HEK293 (cell line): Measurements from ENCODE around the gene CSNK1A1.

Experiments
- CTCF ChIA-PET: fragments of 350-600 bp; formaldehyde crosslinking; extraction: SDS; loops from one replicate; lab custom pipeline; 2021; ENCODE audit warnings: antibody characterized with exemption; lab: Yijun Ruan, JAX
- POLR2A ChIA-PET: fragments of 300-600 bp; formaldehyde crosslinking; extraction: SDS; loops from one replicate; lab custom pipeline; 2020; ENCODE audit warnings: antibody characterized with exemption, inconsistent platforms; lab: Yijun Ruan, JAX
- H3K27ac ChIP-seq: fragments of 200-500 bp; sonication (Bioruptor generic); 2 replicates; pipeline ENCODE4 v1.5.1; 2014; ENCODE audit warnings: low read depth, low read length, control low read depth, inconsistent platforms; ENCODE audit errors: extremely low read depth
- H3K36me3 ChIP-seq, 2 experiments: fragments of 200-500 bp in 1 of 2; sonication (Bioruptor generic) in 1 of 2; 1 replicate in 1 of 2; 2 replicates in 1 of 2; pipeline ENCODE4 v1.5.1; 2014 to 2017; ENCODE audit warnings: inconsistent platforms in 2 of 2, low read length in 2 of 2; ENCODE audit not compliant: control insufficient read depth in 2 of 2, insufficient read depth in 1 of 2
- H3K4me1 ChIP-seq: fragments of 200-500 bp; sonication (Bioruptor generic); 2 replicates; pipeline ENCODE4 v1.5.1; 2014; ENCODE audit warnings: mild to moderate bottlenecking, low read length, inconsistent platforms; ENCODE audit not compliant: control insufficient read depth, insufficient read depth
- H3K4me3 ChIP-seq: 2 replicates; pipeline ENCODE4 v1.5.1; 2011; ENCODE audit warnings: low read depth, mild to moderate bottlenecking, control low read depth, low read length, moderate library complexity
- H3K9me3 ChIP-seq: fragments of 200-500 bp; sonication (Bioruptor generic); 2 replicates; pipeline ENCODE4 v1.5.1; 2014; ENCODE audit warnings: low read depth, low read length, inconsistent platforms; ENCODE audit not compliant: control insufficient read depth, insufficient read depth
- EGR2 ChIP-seq: fragments of 450-650 bp; formaldehyde crosslinking; IDR thresholded peaks from 2 replicates; pipeline ENCODE4 v1.5.1; 2016; ENCODE audit warnings: low read depth, missing biosample characterization, missing genetic modification characterization
- IKZF3 ChIP-seq: fragments of 450-650 bp; IDR thresholded peaks from 2 replicates; pipeline ENCODE4 v1.5.0; 2018; ENCODE audit warnings: missing biosample characterization, mild to moderate bottlenecking, missing genetic modification characterization, moderate library complexity
- KLF1 ChIP-seq: fragments of 450-650 bp; formaldehyde crosslinking; IDR thresholded peaks from 2 replicates; pipeline ENCODE4 v1.5.1; 2016; ENCODE audit warnings: missing biosample characterization, missing genetic modification characterization
- MYNN ChIP-seq: fragments of 450-650 bp; formaldehyde crosslinking; IDR thresholded peaks from 2 replicates; pipeline ENCODE4 v1.5.1; 2016; ENCODE audit warnings: missing biosample characterization, missing genetic modification characterization, borderline replicate concordance
- OSR2 ChIP-seq: fragments of 450-650 bp; formaldehyde crosslinking; IDR thresholded peaks from 2 replicates; pipeline ENCODE4 v1.5.1; 2016; ENCODE audit warnings: missing biosample characterization, missing genetic modification characterization
- SCRT2 ChIP-seq: fragments of 450-650 bp; formaldehyde crosslinking; IDR thresholded peaks from 2 replicates; pipeline ENCODE4 v1.5.1; 2016; ENCODE audit warnings: missing biosample characterization, missing genetic modification characterization
- SP2 ChIP-seq: fragments of 450-650 bp; formaldehyde crosslinking; IDR thresholded peaks from 2 replicates; pipeline ENCODE4 v1.5.1; 2016; ENCODE audit warnings: missing biosample characterization, missing genetic modification characterization
- ZBTB48 ChIP-seq: fragments of 450-650 bp; formaldehyde crosslinking; IDR thresholded peaks from 2 replicates; pipeline ENCODE4 v1.5.1; 2016; ENCODE audit warnings: missing biosample characterization, missing genetic modification characterization
- ZEB2 ChIP-seq: fragments of 450-650 bp; formaldehyde crosslinking; IDR thresholded peaks from 2 replicates; pipeline ENCODE4 v1.5.1; 2016; ENCODE audit warnings: missing biosample characterization, missing genetic modification characterization
- ZFP69B ChIP-seq: fragments of 450-650 bp; formaldehyde crosslinking; IDR thresholded peaks from 2 replicates; pipeline ENCODE4 v1.5.1; 2016; ENCODE audit warnings: missing biosample characterization, missing genetic modification characterization
- ZNF214 ChIP-seq: fragments of 450-650 bp; formaldehyde crosslinking; IDR thresholded peaks from 2 replicates; pipeline ENCODE4 v1.5.1; 2017; ENCODE audit warnings: missing biosample characterization, mild to moderate bottlenecking, missing genetic modification characterization, borderline replicate concordance
- ZNF223 ChIP-seq: fragments of 450-650 bp; formaldehyde crosslinking; IDR thresholded peaks from 2 replicates; pipeline ENCODE4 v1.5.1; 2016; ENCODE audit warnings: missing biosample characterization, missing genetic modification characterization
- ZNF335 ChIP-seq: fragments of 450-650 bp; formaldehyde crosslinking; conservative IDR thresholded peaks from 2 replicates; pipeline ENCODE4 v1.5.1; 2016; ENCODE audit warnings: missing biosample characterization, missing genetic modification characterization
- ZNF350 ChIP-seq: fragments of 450-650 bp; formaldehyde crosslinking; IDR thresholded peaks from 2 replicates; pipeline ENCODE4 v1.5.0; 2017; ENCODE audit warnings: missing biosample characterization, mild to moderate bottlenecking, missing genetic modification characterization
- ZNF394 ChIP-seq: fragments of 450-650 bp; formaldehyde crosslinking; IDR thresholded peaks from 2 replicates; pipeline ENCODE4 v1.5.1; 2016; ENCODE audit warnings: missing biosample characterization, missing genetic modification characterization, mild to moderate bottlenecking, moderate library complexity, borderline replicate concordance
- ZNF416 ChIP-seq: fragments of 450-650 bp; formaldehyde crosslinking; IDR thresholded peaks from 2 replicates; pipeline ENCODE4 v1.5.1; 2016; ENCODE audit warnings: missing biosample characterization, missing genetic modification characterization
- ZNF423 ChIP-seq: fragments of 450-650 bp; formaldehyde crosslinking; IDR thresholded peaks from 2 replicates; pipeline ENCODE4 v1.5.1; 2016; ENCODE audit warnings: missing biosample characterization, missing genetic modification characterization
- ZNF514 ChIP-seq: fragments of 450-650 bp; formaldehyde crosslinking; IDR thresholded peaks from 2 replicates; pipeline ENCODE4 v1.5.1; 2016; ENCODE audit warnings: missing biosample characterization, missing genetic modification characterization
- ZNF626 ChIP-seq: fragments of 450-650 bp; sonication (Bioruptor Pico); formaldehyde crosslinking; IDR thresholded peaks from 2 replicates; pipeline ENCODE4 v1.5.1; 2018; ENCODE audit warnings: missing biosample characterization, missing genetic modification characterization, inconsistent platforms
- ZNF629 ChIP-seq: fragments of 450-650 bp; formaldehyde crosslinking; IDR thresholded peaks from 2 replicates; pipeline ENCODE4 v1.5.1; 2017; ENCODE audit warnings: missing biosample characterization, missing genetic modification characterization
- ZSCAN16 ChIP-seq: fragments of 450-650 bp; formaldehyde crosslinking; IDR thresholded peaks from 2 replicates; pipeline ENCODE4 v1.5.1; 2016; ENCODE audit warnings: missing biosample characterization, missing genetic modification characterization
- TF ChIP-seq, protein P1 (sequence below): fragments of 450-650 bp; formaldehyde crosslinking; IDR thresholded peaks from 2 replicates; pipeline ENCODE4 v1.5.1; 2017; ENCODE audit warnings: missing biosample characterization, missing genetic modification characterization
- TF ChIP-seq, protein P2 (sequence below): fragments of 450-650 bp; formaldehyde crosslinking; IDR thresholded peaks from 2 replicates; pipeline ENCODE4 v1.5.1; 2016; ENCODE audit warnings: missing biosample characterization, missing genetic modification characterization
- TF ChIP-seq, protein P3 (sequence below): fragments of 450-650 bp; formaldehyde crosslinking; IDR thresholded peaks from 2 replicates; pipeline ENCODE4 v1.5.1; 2017; ENCODE audit warnings: missing biosample characterization, missing genetic modification characterization
- TF ChIP-seq, protein P4 (sequence below): fragments of 450-650 bp; formaldehyde crosslinking; IDR thresholded peaks from 2 replicates; pipeline ENCODE4 v1.5.1; 2016; ENCODE audit warnings: missing biosample characterization, missing genetic modification characterization

Gene CSNK1A1

DNA sequence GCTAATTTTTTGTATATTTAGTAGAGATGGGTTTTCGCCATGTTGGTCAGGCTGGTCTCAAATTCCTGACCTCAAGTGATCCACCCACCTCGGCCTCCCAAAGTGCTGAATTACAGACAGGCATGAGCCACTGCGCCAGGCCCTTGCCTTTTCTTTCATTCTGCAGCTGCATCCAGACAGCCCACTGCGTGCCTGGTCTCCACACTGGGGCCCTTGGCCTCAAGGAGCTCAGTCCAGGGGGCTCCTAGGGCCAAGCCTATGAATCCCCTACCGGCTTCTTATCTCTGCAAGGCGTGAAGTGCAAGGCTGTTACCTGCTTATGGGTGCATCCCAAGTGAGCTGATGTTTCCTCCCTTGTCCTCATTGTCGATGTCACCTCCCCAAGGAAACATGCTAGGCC lies 78.8 kb downstream of the CSNK1A1 start:
- no peak overlapping the region for H3K4me3 ChIP-seq
- H3K27ac ChIP-seq: no peak overlapping the region
- ChIA-PET POLR2A (interaction anchor here (1.0 kb wide), 1 partner anchor 71 kb away, joined by 4 read pairs; no protein-coding TSS in a partner anchor), CTCF (interaction anchor here (0.6 to 1.0 kb wide), 3 partner anchors 37 to 69 kb away, joined by 3 to 4 read pairs (median 4); no protein-coding TSS in a partner anchor)
- H3K36me3 ChIP-seq: no peaks in the 10 kb centered on the region
- H3K4me1 ChIP-seq: 0 out of 2 replicates have a peak, but pooled peaks cover 3% of the 10 kb centered on the region
- H3K9me3 ChIP-seq: no peaks in the 10 kb centered on the region
- TF ChIP-seq SP2 (tag by site-specific recombination) (no peak), EGR2 (no peak), ZBTB48 (no peak), ZNF350 (tag by site-specific recombination) (no peak), ZNF514 (tag by site-specific recombination) (no peak), ZNF423 (tag by site-specific recombination) (no peak), OSR2 (tag by site-specific recombination) (no peak), ZSCAN16 (tag by site-specific recombination) (no peak), MYNN (no peak), SCRT2 (tag by site-specific recombination) (no peak)

DNA sequence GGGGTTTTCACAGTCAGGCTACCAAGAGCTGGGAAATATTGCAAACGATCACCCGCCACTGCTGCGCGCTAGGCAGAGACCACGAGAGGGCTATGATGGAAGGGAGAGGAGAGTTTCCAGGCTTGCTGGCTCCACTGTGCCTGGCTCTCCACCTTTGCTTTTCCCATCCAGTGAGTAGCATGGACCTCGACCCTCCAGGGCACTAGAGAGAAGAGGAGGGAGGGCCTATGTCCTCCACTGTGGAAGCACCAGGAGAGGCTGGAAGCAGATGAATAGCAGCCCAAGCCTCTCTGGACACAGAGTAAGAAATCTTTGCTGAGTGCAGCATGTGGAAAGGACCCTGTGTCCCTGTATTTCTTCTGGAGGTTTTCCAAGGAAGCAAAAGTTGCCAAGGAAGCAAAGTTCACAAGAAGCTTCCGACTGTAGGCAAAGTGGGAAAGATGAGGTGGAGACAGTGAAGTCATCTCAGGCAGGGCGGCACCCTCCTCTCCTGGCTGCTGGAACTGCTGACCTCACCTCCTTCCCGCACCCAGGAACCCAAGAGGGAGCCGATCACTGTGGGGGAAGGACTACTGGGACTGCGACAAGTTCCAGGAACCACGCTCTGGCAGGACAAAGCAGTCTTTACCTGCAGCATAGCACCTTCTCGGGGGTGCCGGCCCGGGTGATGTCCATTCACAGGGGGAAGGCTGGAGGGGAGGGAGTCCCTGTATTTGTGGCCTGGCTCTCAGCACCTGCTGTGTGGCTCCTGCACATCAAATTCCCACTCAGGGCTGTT lies 79.6 kb downstream of the CSNK1A1 start:
- no peaks in the 10 kb centered on the region for H3K9me3 ChIP-seq
- TF ChIP-seq ZNF416 (tag by site-specific recombination) (no peak), ZNF629 (tag by site-specific recombination) (peak; percentile 61; the same call in 1 of the 2 replicates), ZNF626 (tag by site-specific recombination) (no peak), ZNF223 (tag by site-specific recombination) (peak; percentile 34; the same call in 1 of the 2 replicates), ZEB2 (tag by site-specific recombination) (0 out of 2 replicates have a peak, but pooled peaks have one; percentile 17), SCRT2 (tag by site-specific recombination) (peak; percentile 89), ZNF394 (tag by site-specific recombination) (no peak), IKZF3 (0 out of 2 replicates have a peak, but pooled peaks have one; percentile 44), KLF1 (peak; percentile 63; the same call in 1 of the 2 replicates), ZNF335 (no peak), ZFP69B (no peak), ZNF214 (tag by site-specific recombination) (no peak)
- TF ChIP-seq, protein P1, sequence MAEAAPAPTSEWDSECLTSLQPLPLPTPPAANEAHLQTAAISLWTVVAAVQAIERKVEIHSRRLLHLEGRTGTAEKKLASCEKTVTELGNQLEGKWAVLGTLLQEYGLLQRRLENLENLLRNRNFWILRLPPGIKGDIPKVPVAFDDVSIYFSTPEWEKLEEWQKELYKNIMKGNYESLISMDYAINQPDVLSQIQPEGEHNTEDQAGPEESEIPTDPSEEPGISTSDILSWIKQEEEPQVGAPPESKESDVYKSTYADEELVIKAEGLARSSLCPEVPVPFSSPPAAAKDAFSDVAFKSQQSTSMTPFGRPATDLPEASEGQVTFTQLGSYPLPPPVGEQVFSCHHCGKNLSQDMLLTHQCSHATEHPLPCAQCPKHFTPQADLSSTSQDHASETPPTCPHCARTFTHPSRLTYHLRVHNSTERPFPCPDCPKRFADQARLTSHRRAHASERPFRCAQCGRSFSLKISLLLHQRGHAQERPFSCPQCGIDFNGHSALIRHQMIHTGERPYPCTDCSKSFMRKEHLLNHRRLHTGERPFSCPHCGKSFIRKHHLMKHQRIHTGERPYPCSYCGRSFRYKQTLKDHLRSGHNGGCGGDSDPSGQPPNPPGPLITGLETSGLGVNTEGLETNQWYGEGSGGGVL (tag by site-specific recombination): peak; percentile 70
- TF ChIP-seq, protein P2, sequence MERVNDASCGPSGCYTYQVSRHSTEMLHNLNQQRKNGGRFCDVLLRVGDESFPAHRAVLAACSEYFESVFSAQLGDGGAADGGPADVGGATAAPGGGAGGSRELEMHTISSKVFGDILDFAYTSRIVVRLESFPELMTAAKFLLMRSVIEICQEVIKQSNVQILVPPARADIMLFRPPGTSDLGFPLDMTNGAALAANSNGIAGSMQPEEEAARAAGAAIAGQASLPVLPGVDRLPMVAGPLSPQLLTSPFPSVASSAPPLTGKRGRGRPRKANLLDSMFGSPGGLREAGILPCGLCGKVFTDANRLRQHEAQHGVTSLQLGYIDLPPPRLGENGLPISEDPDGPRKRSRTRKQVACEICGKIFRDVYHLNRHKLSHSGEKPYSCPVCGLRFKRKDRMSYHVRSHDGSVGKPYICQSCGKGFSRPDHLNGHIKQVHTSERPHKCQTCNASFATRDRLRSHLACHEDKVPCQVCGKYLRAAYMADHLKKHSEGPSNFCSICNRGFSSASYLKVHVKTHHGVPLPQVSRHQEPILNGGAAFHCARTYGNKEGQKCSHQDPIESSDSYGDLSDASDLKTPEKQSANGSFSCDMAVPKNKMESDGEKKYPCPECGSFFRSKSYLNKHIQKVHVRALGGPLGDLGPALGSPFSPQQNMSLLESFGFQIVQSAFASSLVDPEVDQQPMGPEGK (tag by site-specific recombination): peak; percentile 62; the same call in 1 of the 2 replicates
- TF ChIP-seq, protein P3, sequence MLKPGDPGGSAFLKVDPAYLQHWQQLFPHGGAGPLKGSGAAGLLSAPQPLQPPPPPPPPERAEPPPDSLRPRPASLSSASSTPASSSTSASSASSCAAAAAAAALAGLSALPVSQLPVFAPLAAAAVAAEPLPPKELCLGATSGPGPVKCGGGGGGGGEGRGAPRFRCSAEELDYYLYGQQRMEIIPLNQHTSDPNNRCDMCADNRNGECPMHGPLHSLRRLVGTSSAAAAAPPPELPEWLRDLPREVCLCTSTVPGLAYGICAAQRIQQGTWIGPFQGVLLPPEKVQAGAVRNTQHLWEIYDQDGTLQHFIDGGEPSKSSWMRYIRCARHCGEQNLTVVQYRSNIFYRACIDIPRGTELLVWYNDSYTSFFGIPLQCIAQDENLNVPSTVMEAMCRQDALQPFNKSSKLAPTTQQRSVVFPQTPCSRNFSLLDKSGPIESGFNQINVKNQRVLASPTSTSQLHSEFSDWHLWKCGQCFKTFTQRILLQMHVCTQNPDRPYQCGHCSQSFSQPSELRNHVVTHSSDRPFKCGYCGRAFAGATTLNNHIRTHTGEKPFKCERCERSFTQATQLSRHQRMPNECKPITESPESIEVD (tag by site-specific recombination): no peak
- TF ChIP-seq, protein P4, sequence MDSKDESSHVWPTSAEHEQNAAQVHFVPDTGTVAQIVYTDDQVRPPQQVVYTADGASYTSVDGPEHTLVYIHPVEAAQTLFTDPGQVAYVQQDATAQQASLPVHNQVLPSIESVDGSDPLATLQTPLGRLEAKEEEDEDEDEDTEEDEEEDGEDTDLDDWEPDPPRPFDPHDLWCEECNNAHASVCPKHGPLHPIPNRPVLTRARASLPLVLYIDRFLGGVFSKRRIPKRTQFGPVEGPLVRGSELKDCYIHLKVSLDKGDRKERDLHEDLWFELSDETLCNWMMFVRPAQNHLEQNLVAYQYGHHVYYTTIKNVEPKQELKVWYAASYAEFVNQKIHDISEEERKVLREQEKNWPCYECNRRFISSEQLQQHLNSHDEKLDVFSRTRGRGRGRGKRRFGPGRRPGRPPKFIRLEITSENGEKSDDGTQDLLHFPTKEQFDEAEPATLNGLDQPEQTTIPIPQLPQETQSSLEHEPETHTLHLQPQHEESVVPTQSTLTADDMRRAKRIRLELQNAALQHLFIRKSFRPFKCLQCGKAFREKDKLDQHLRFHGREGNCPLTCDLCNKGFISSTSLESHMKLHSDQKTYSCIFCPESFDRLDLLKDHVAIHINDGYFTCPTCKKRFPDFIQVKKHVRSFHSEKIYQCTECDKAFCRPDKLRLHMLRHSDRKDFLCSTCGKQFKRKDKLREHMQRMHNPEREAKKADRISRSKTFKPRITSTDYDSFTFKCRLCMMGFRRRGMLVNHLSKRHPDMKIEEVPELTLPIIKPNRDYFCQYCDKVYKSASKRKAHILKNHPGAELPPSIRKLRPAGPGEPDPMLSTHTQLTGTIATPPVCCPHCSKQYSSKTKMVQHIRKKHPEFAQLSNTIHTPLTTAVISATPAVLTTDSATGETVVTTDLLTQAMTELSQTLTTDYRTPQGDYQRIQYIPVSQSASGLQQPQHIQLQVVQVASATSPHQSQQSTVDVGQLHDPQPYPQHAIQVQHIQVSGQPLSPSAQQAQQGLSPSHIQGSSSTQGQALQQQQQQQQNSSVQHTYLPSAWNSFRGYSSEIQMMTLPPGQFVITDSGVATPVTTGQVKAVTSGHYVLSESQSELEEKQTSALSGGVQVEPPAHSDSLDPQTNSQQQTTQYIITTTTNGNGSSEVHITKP (tag by site-specific recombination): peak; percentile 30

More for the DNA sequence above, 79.6 kb downstream of the CSNK1A1 start:
- POLR2A ChIA-PET: interaction anchor here (0.5 to 1.0 kb wide), 2 partner anchors 10 to 72 kb away, joined by 3 to 4 read pairs; no protein-coding TSS in a partner anchor
- 0 out of 2 replicates have a peak, but pooled peaks cover 3% of the 10 kb centered on the region for H3K4me1 ChIP-seq
- H3K27ac ChIP-seq: no peak overlapping the region
- H3K36me3 ChIP-seq: no peaks in the 10 kb centered on the region
- no peak overlapping the region for H3K4me3 ChIP-seq
- CTCF ChIA-PET: interaction anchor here (0.6 to 1.0 kb wide), 5 partner anchors 10 to 47 kb away, joined by 3 to 4 read pairs (median 4); no protein-coding TSS in a partner anchor
